GM12878 (cell line): Measurements from ENCODE around the gene U2AF2. TPM values are rescaled to one million over a fixed set of nuclear protein-coding genes. Genes with fewer than 3 reads are reported as not detected.

Source experiments
- ATAC-seq: fragments of 200-7000 bp; cut with Tn5 transposase; 3 replicates; pipeline ENCODE4 v1.9.1; 2020; ENCODE audit warnings: mild to moderate bottlenecking, moderate library complexity
- BruUV-seq: library from RNA; stranded (reverse); fragments of 400-500 nt; replicated peaks from 2 replicates; lab custom pipeline; 2021; lab: Mats Ljungman, UMichigan
- CTCF ChIA-PET: fragments of 300-600 bp; sonication (Branson Sonifier 250); formaldehyde crosslinking; extraction: SDS; loops from one replicate; lab custom pipeline; 2021; ENCODE audit warnings: inconsistent platforms; lab: Yijun Ruan, JAX
- POLR2A ChIA-PET: fragments of 350-600 bp; formaldehyde crosslinking; extraction: SDS; loops from one replicate; lab custom pipeline; 2021; ENCODE audit warnings: inconsistent platforms; lab: Charles Lee
- RAD21 ChIA-PET: fragments of 300-600 bp; sonication (Branson Sonifier 250); formaldehyde crosslinking; loops from one replicate; lab custom pipeline; 2023; ENCODE audit warnings: antibody characterized with exemption; ENCODE audit not compliant: unreplicated experiment; lab: Charles Lee
- SMC1A ChIA-PET: fragments of 300-600 bp; sonication (Branson Sonifier 250); formaldehyde crosslinking; loops from one replicate; lab custom pipeline; 2023; ENCODE audit not compliant: unreplicated experiment, uncharacterized antibody; lab: Charles Lee
- DNase-seq: peaks from one replicate; pipeline ENCODE4 v3.0.0-alpha.2; 2011; ENCODE audit warnings: low read depth, low spot score
- FAIRE-seq: peaks from 3 replicates; lab custom pipeline; 2011; peaks lifted over from hg19 to GRCh38; lab: Jason Lieb, UNC
- H2AFZ ChIP-seq: 2 replicates; pipeline ENCODE4 v1.6.0; 2011; ENCODE audit warnings: low read depth, low read length, control low read depth; ENCODE audit not compliant: control insufficient read depth
- H3K27ac ChIP-seq: 2 replicates; pipeline ENCODE4 v1.5.1; 2011; ENCODE audit warnings: control low read depth; ENCODE audit not compliant: control insufficient read depth, insufficient read depth
- H3K27me3 ChIP-seq, 2 experiments: replicated peaks in 1 of 2; 2 replicates each; pipeline versions ENCODE4 v1.6.0 to v1.6.1; 2011; ENCODE audit warnings: low read length in 1 of 2; ENCODE audit not compliant: control insufficient read depth in 2 of 2, insufficient read depth in 2 of 2
- H3K36me3 ChIP-seq, 2 experiments: 2 replicates each; pipeline ENCODE4 v1.5.1; 2011; ENCODE audit warnings: low read length in 1 of 2; ENCODE audit not compliant: control insufficient read depth in 2 of 2, insufficient read depth in 2 of 2
- H3K4me1 ChIP-seq: 2 replicates; pipeline ENCODE4 v1.6.1; 2011; ENCODE audit warnings: mild to moderate bottlenecking, low read length, moderate library complexity, mixed read lengths; ENCODE audit not compliant: control insufficient read depth, insufficient read depth
- H3K4me2 ChIP-seq: 2 replicates; pipeline ENCODE4 v1.6.0; 2011; ENCODE audit warnings: control low read depth; ENCODE audit not compliant: control insufficient read depth, insufficient read depth
- H3K4me3 ChIP-seq: fragments of 200-600 bp; sonication (generic); 2 replicates; pipeline ENCODE4 v1.5.1; 2016
- H3K79me2 ChIP-seq: 2 replicates; pipeline ENCODE4 v1.6.0; 2011; ENCODE audit warnings: low read length; ENCODE audit not compliant: control insufficient read depth, insufficient read depth
- H3K9ac ChIP-seq: 2 replicates; pipeline ENCODE4 v1.8.0; 2011; ENCODE audit warnings: low read length, control low read depth, mixed read lengths; ENCODE audit not compliant: control insufficient read depth, insufficient read depth
- H3K9me3 ChIP-seq: replicated peaks from 3 replicates; pipeline ENCODE4 v1.5.1; 2011; ENCODE audit warnings: mild to moderate bottlenecking, low read length; ENCODE audit not compliant: control insufficient read depth, insufficient read depth
- H4K20me1 ChIP-seq: 2 replicates; pipeline ENCODE4 v1.6.0; 2011; ENCODE audit not compliant: control insufficient read depth, insufficient read depth
- ATF7 ChIP-seq: fragments of 450-650 bp; IDR thresholded peaks from 2 replicates; pipeline ENCODE4 v1.6.1; 2016; ENCODE audit warnings: low read depth, mild to moderate bottlenecking
- BMI1 ChIP-seq: fragments of 450-650 bp; IDR thresholded peaks from 2 replicates; pipeline ENCODE4 v1.6.1; 2016; ENCODE audit warnings: mild to moderate bottlenecking, moderate library complexity, borderline replicate concordance
- CBX5 ChIP-seq: sonication (generic); IDR thresholded peaks from 2 replicates; pipeline ENCODE4 v1.6.1; 2016; ENCODE audit warnings: low read depth, moderate library complexity, mild to moderate bottlenecking, inconsistent platforms
- EGR1 ChIP-seq, 2 experiments: IDR thresholded peaks; 1 replicate in 1 of 2; 2 replicates in 1 of 2; pipeline ENCODE4 v1.6.1; 2011 to 2012; ENCODE audit warnings: low read depth in 2 of 2, low read length in 2 of 2, borderline replicate concordance in 1 of 2, mild to moderate bottlenecking in 1 of 2, moderate library complexity in 1 of 2
- FOS ChIP-seq: IDR thresholded peaks from 3 replicates; pipeline ENCODE4 v1.6.1; 2011; ENCODE audit warnings: borderline replicate concordance; ENCODE audit not compliant: insufficient read length; ENCODE audit errors: extremely low read depth
- NFXL1 ChIP-seq: fragments of 450-650 bp; IDR thresholded peaks from 2 replicates; pipeline ENCODE4 v1.6.1; 2017; ENCODE audit warnings: antibody characterized with exemption, mild to moderate bottlenecking, borderline replicate concordance
- NFYB ChIP-seq: IDR thresholded peaks from 2 replicates; pipeline ENCODE4 v1.6.1; 2011; ENCODE audit warnings: low read depth, mild to moderate bottlenecking, low read length, improper control_type of control experiment, moderate library complexity; ENCODE audit not compliant: insufficient read depth
- NR2F1 ChIP-seq: fragments of 450-650 bp; conservative IDR thresholded peaks from 2 replicates; pipeline ENCODE4 v1.6.1; 2017; ENCODE audit warnings: mild to moderate bottlenecking
- PRDM15 ChIP-seq: fragments of 450-650 bp; formaldehyde crosslinking; IDR thresholded peaks from 2 replicates; pipeline ENCODE4 v1.4.0; 2020; ENCODE audit warnings: mild to moderate bottlenecking, moderate library complexity
- RAD51 ChIP-seq: fragments of 450-650 bp; IDR thresholded peaks from 2 replicates; pipeline ENCODE4 v1.6.1; 2016; ENCODE audit warnings: moderate library complexity, mild to moderate bottlenecking, inconsistent platforms
- RB1 ChIP-seq: fragments of 450-650 bp; formaldehyde crosslinking; IDR thresholded peaks from 2 replicates; pipeline ENCODE4 v1.6.1; 2017; ENCODE audit warnings: mild to moderate bottlenecking, borderline replicate concordance
- SREBF1 ChIP-seq: IDR thresholded peaks from 2 replicates; pipeline ENCODE4 v1.6.1; 2012; ENCODE audit warnings: mild to moderate bottlenecking, low read length
- TCF7 ChIP-seq: IDR thresholded peaks from 2 replicates; pipeline ENCODE4 v1.6.1; 2014; ENCODE audit warnings: antibody characterized with exemption, borderline replicate concordance
- YBX1 ChIP-seq: fragments of 450-650 bp; IDR thresholded peaks from 2 replicates; pipeline ENCODE4 v1.6.1; 2016; ENCODE audit warnings: antibody characterized with exemption
- ZSCAN29 ChIP-seq: fragments of 450-650 bp; IDR thresholded peaks from 2 replicates; pipeline ENCODE4 v1.6.1; 2017; ENCODE audit warnings: mild to moderate bottlenecking, moderate library complexity
- ZZZ3 ChIP-seq: IDR thresholded peaks from 2 replicates; pipeline ENCODE4 v1.6.1; 2011; ENCODE audit warnings: low read depth; ENCODE audit not compliant: control insufficient read depth, insufficient read length
- WGBS: methylation state at CpG from one replicate; pipeline ENCODE4 v1.1.6; 2016; ENCODE audit warnings: low lambda C conversion rate; ENCODE audit not compliant: insufficient replicate concordance, insufficient coverage; ENCODE audit errors: missing lambda C conversion rate; 5-methylcytosine and 5-hydroxymethylcytosine counted together
- in situ Hi-C: fragments of 300-500 bp; cut with MboI; formaldehyde crosslinking; loops from 9 replicates; pipeline ENCODE4 v1.14.3; 2018; ENCODE audit warnings: mixed read lengths
- intact Hi-C: fragments of 100-400 bp; cut with micrococcal nuclease; formaldehyde crosslinking; loops from one replicate; pipeline ENCODE4 v1.14.2; 2022; ENCODE audit not compliant: unreplicated experiment
- polyA plus RNA-seq, 11 experiments: library from polyadenylated mRNA; depleted of rRNA in 4 of 11; unstranded in 6 of 11; stranded (reverse) in 5 of 11; fragments of >200 nt; fragmentation: Nextera tagmentation in 4 of 11; fragmentation: Illumina TruSeq in 1 of 11; extraction: Ambion mirVana in 4 of 11; extraction: Trizol in 1 of 11; gene quantifications; 1 replicate in 1 of 11; 2 replicates in 10 of 11; pipeline versions ENCODE4 v1.2.1 to v1.2.3, GENCODE V29; 2011 to 2016; ENCODE audit warnings: inconsistent platforms in 2 of 11, missing spikeins in 2 of 11, low read depth in 1 of 11
- total RNA-seq, 4 experiments: library from RNA; depleted of rRNA in 3 of 4; stranded (reverse); fragments of >200 nt in 3 of 4; fragmentation: Illumina TruSeq in 1 of 4; extraction: Trizol in 1 of 4; gene quantifications; 2 replicates each; pipeline versions ENCODE4 v1.2.1 to v1.2.3, GENCODE V29; 2013 to 2021
- TF ChIP-seq, protein P1 (sequence below): fragments of 450-650 bp; IDR thresholded peaks from 2 replicates; pipeline ENCODE4 v1.6.1; 2017; ENCODE audit warnings: mild to moderate bottlenecking

U2AF2 gene
- total and polyA plus RNA-seq, 10 of the 15 experiments (the other 5 are each of a cell fraction or from before 2014, with no cell fraction given): 3.0 to 338 (median 130) TPM

- TF ChIP-seq RB1: no peak
Observed at GRCh38 chr19:55696301-55697068, 41.6 kb downstream of the U2AF2 start (continued).

DNA sequence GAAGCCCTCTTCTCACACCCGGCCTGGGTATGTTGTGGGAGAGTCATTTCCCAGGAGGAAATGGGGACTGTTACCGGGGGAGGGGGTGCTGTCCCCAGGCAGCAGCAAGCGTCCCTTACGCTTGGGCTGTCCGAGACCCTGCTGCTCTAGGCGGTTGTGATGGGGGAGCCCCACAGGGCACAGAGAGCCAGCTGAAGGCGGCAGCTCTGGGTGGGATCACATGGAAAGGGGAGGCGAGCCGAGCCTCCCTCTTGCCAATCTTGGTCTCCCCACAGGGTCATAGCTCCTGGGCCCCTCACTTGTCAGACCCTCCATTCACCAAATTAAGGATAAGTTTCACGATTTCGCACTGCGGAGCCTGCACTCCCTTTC lies 42.2 kb downstream of the U2AF2 start:
- ATAC-seq (no peak), FAIRE-seq (no peak), DNase-seq (no peak)
- H3K4me1 ChIP-seq: no peaks in the 10 kb centered on the region
- H3K79me2 ChIP-seq: no peaks in the 10 kb centered on the region
- 84% methylated on average over 12 of the region's 12 CpGs for WGBS
- no peak overlapping the region for H3K27ac ChIP-seq
- H3K4me3 ChIP-seq: no peak overlapping the region
- H3K4me2 ChIP-seq: no peak overlapping the region
- ChIA-PET CTCF (no interaction called here), POLR2A (no interaction called here), RAD21 (no interaction called here), SMC1A (no interaction called here)
- no peaks in the 10 kb centered on the region for H3K27me3 ChIP-seq
- BruUV-seq: no TSS peak
- intact Hi-C loops (no loop called here), in situ Hi-C loops (no loop called here)
- H3K9ac ChIP-seq: no peak overlapping the region
- H4K20me1 ChIP-seq: no peaks in the 10 kb centered on the region
- no peaks in the 10 kb centered on the region for H3K9me3 ChIP-seq
- no peak overlapping the region for H2AFZ ChIP-seq
- peaks cover 8 to 14% of the 10 kb centered on the region in 2 experiments; a peak in 2 of 4 replicates for H3K36me3 ChIP-seq
- TF ChIP-seq NFXL1: no peak
- no peak for TF ChIP-seq SREBF1
- no peak for TF ChIP-seq YBX1
- TF ChIP-seq, protein P1, sequence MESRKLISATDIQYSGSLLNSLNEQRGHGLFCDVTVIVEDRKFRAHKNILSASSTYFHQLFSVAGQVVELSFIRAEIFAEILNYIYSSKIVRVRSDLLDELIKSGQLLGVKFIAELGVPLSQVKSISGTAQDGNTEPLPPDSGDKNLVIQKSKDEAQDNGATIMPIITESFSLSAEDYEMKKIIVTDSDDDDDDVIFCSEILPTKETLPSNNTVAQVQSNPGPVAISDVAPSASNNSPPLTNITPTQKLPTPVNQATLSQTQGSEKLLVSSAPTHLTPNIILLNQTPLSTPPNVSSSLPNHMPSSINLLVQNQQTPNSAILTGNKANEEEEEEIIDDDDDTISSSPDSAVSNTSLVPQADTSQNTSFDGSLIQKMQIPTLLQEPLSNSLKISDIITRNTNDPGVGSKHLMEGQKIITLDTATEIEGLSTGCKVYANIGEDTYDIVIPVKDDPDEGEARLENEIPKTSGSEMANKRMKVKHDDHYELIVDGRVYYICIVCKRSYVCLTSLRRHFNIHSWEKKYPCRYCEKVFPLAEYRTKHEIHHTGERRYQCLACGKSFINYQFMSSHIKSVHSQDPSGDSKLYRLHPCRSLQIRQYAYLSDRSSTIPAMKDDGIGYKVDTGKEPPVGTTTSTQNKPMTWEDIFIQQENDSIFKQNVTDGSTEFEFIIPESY: no peak
- TF ChIP-seq NFYB: no peak
- no peak for TF ChIP-seq BMI1
- no peak for TF ChIP-seq RAD51
- TF ChIP-seq NR2F1: no peak
- TF ChIP-seq ATF7: no peak
- no peak for TF ChIP-seq CBX5
- no peak for TF ChIP-seq ZSCAN29
- no peak for TF ChIP-seq EGR1 (IDR thresholded peaks at IDR 0.05; ENCODE audit: borderline replicate concordance in 1 of 2, low read depth in 2 of 2, low read length in 2 of 2)
- TF ChIP-seq FOS: no peak
- no peak for TF ChIP-seq PRDM15 (CRISPR knock-in tag)
- no peak for TF ChIP-seq ZZZ3
- TF ChIP-seq TCF7: no peak
